Measurements from ENCODE around the gene RAB8B. TPM values are rescaled to one million over a fixed set of nuclear protein-coding genes. Genes with fewer than 3 reads are reported as not detected.

RAB8B gene
- total RNA-seq, 1 donor from 2014 or later, result 214 TPM

DNA sequence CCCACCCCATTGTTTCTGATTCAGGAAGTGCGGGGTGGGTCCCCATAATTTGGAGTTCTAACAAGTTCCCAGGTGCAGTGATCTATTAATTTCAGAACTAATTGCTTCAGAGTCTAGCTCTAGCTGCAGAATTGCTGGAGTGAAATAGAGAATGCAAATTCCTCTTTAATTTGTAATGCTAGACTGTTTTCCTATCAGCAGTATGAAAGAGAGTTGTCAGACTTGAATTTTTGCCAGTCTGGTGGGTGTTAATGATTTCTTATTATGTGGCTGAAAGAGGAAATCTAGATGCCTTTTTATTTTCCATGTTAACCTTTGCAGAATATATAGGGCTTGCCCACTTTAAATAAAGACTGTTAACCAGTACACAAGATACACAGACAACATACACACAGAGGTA is 111.7 kb downstream of the RAB8B start:
- Mint-ChIP-seq H3K9me3 (no peaks in the 10 kb centered on the region), H3K36me3 (ENCODE audit: low read depth) (peaks cover 9% of the 10 kb centered on the region), H3K4me1 (ENCODE audit: low read depth) (no peaks in the 10 kb centered on the region), H3K27me3 (ENCODE audit: low read depth) (no peaks in the 10 kb centered on the region), H3K4me3 (ENCODE audit: low read depth) (no peak overlapping the region), H3K27ac (no peak overlapping the region)
- DNase-seq (ENCODE audit: low spot score), result no peak
- intact Hi-C loops (cut with micrococcal nuclease), result no loop called here

DNA sequence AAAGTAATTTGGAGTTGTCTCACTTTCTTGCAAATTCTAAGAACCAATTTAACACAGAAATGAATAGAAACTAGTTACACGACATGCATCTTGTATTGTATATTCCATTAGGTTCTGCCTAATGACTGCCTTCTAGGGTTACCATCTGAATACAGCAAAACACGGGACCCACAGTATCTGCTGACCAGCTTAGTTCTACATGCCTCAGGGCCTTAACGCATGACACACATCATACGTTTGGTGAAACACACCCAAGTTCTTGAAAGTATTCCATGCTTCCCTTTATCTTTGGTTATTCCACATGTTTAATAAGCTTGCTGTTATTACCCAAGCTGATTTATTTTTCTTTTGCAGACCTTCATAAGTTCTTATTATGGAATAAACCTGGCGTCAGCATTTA is 115.9 kb downstream of the RAB8B start:
- Mint-ChIP-seq H3K9me3 (no peaks in the 10 kb centered on the region), H3K4me1 (ENCODE audit: low read depth) (no peaks in the 10 kb centered on the region), H3K27me3 (ENCODE audit: low read depth) (peaks cover under 1% of the 10 kb centered on the region), H3K27ac (no peak overlapping the region), H3K36me3 (ENCODE audit: low read depth) (peaks cover 10% of the 10 kb centered on the region), H3K4me3 (ENCODE audit: low read depth) (no peak overlapping the region)
- no peak for DNase-seq (ENCODE audit: low spot score)
- intact Hi-C loops (cut with micrococcal nuclease), result no loop called here

DNA sequence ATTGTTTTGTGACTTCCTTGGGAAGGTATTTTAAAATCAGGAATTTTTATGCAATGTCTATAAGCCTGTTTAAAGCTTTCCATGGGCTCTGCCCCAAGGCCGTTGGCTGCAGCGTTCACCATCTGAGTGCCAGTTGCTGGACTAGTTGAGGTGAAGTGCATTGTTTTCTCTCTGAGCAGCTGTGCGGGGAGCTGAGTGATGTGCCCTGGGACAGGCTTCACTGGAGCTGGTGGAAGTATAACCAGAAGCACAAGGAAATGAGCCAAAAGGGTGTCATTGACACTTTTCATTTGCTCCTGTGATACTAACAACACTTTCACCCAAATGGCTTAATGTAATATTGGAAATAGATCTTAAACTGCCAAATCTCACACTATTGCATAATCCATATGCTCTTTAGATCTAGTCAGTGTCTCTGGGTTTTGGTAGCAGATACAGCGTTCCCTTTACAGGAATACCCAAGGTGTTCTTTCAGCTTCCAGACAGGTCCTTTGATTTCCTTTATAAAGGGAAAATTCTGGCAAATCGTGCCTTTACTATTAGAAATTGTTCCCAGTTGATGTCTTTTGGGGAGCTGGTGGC is 117.2 kb downstream of the RAB8B start:
- Mint-ChIP-seq H3K27ac (no peak overlapping the region), H3K4me3 (ENCODE audit: low read depth) (no peak overlapping the region), H3K9me3 (no peaks in the 10 kb centered on the region), H3K4me1 (ENCODE audit: low read depth) (no peaks in the 10 kb centered on the region), H3K36me3 (ENCODE audit: low read depth) (peaks cover 10% of the 10 kb centered on the region), H3K27me3 (ENCODE audit: low read depth) (peaks cover 5% of the 10 kb centered on the region)
- intact Hi-C loops (cut with micrococcal nuclease), result no loop called here
- DNase-seq (ENCODE audit: low spot score), result no peak

DNA sequence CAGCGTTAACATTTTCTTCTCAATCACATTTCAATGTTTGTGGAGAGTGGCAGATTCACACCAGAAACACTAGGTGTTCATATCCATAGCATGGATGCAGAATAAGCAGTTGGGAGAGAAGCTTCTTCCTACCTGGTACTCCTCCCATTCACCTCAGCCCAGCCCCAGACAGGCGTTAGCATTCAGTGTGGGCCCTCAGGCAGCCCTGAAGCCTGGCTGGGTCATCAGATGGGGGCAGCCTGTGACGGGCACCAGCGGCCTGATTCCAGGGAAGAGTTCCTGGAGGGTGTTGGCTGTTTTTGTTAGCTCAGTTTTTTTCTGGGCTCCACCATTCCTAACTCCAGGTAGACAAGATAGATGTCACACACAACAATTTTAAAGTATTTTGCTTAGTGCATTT is 119.1 kb downstream of the RAB8B start:
- Mint-ChIP-seq H3K27ac (no peak overlapping the region), H3K4me1 (ENCODE audit: low read depth) (no peaks in the 10 kb centered on the region), H3K9me3 (no peaks in the 10 kb centered on the region), H3K4me3 (ENCODE audit: low read depth) (no peak overlapping the region), H3K36me3 (ENCODE audit: low read depth) (peaks cover 8% of the 10 kb centered on the region), H3K27me3 (ENCODE audit: low read depth) (peaks cover 9% of the 10 kb centered on the region)
- no peak for DNase-seq (ENCODE audit: low spot score)
- intact Hi-C loops (cut with micrococcal nuclease), result no loop called here

DNA sequence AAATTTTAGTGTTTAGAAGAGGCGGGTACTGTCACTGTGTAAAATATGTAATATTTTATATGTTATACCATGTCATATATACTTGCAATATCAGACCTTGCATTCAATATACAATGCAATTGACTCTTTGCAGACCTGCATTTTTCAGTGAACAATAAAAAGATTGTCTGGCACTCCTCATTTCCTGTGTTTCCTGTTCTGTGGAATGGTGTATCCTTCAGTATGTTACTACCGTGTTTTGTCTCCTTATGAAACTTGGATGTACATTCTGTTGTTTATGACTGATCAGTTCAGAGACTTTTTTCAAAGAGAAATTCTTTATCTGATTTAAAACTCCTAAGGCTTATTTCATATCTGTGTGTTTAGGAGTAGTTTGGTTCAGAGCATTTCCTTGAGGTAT is 119.5 kb downstream of the RAB8B start:
- Mint-ChIP-seq H3K9me3 (no peaks in the 10 kb centered on the region), H3K27me3 (ENCODE audit: low read depth) (peaks cover 9% of the 10 kb centered on the region), H3K4me3 (ENCODE audit: low read depth) (no peak overlapping the region), H3K27ac (no peak overlapping the region), H3K4me1 (ENCODE audit: low read depth) (no peaks in the 10 kb centered on the region), H3K36me3 (ENCODE audit: low read depth) (peaks cover 8% of the 10 kb centered on the region)
- intact Hi-C loops (cut with micrococcal nuclease), result no loop called here
- no peak for DNase-seq (ENCODE audit: low spot score)

DNA sequence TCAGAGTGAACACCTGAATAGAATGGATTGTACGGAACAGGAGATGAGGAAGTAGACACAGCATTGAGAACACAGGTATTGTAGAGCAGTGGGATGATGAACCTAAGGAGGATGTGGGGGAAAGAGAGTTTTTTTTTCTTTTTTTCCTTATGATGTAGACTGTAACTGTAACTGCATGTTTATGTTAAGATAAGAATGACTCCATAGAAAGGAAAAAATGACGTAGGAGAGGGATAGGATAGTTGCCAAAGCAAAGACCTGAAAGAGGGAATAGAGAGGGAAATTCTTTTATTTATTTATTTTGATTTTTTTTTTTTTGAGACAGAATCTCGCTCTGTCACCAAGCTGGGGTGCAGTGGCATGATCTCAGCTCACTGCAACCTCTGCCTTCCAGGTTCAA is 121.2 kb downstream of the RAB8B start:
- Mint-ChIP-seq H3K9me3 (no peaks in the 10 kb centered on the region), H3K27me3 (ENCODE audit: low read depth) (peaks cover 15% of the 10 kb centered on the region), H3K4me3 (ENCODE audit: low read depth) (no peak overlapping the region)

DNA sequence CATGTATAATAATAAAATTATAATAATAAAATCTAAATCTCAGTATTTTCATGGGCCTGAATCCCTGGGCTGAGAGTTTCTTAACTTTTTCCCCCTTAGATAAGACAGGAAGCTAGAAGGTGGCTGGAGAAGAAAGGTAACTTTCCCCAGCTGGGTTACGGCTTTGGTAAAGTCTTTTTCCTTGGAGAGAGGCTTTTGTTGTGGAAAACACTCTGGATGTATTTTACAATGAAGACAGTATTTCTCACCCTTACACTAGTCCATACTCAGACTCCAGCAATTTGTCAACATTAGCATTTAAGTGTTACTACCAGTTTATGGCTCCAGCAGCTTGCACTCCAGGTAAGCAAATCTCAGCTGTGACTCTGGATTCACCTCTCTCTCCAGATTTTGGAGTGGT is 122.9 kb downstream of the RAB8B start:
- intact Hi-C loops (cut with micrococcal nuclease), result no loop called here
- Mint-ChIP-seq H3K9me3 (no peaks in the 10 kb centered on the region), H3K27me3 (ENCODE audit: low read depth) (peaks cover 16% of the 10 kb centered on the region), H3K36me3 (ENCODE audit: low read depth) (no peaks in the 10 kb centered on the region), H3K4me1 (ENCODE audit: low read depth) (no peaks in the 10 kb centered on the region), H3K4me3 (ENCODE audit: low read depth) (no peak overlapping the region), H3K27ac (no peak overlapping the region)
- DNase-seq (ENCODE audit: low spot score), result no peak

More for the DNA sequence above, 121.2 kb downstream of the RAB8B start:
- DNase-seq (ENCODE audit: low spot score), result no peak
- peaks cover 8% of the 10 kb centered on the region for H3K36me3 Mint-ChIP-seq (ENCODE audit: low read depth)
- no peak overlapping the region for H3K27ac Mint-ChIP-seq
- intact Hi-C loops (cut with micrococcal nuclease), result no loop called here
- no peaks in the 10 kb centered on the region for H3K4me1 Mint-ChIP-seq (ENCODE audit: low read depth)

DNA sequence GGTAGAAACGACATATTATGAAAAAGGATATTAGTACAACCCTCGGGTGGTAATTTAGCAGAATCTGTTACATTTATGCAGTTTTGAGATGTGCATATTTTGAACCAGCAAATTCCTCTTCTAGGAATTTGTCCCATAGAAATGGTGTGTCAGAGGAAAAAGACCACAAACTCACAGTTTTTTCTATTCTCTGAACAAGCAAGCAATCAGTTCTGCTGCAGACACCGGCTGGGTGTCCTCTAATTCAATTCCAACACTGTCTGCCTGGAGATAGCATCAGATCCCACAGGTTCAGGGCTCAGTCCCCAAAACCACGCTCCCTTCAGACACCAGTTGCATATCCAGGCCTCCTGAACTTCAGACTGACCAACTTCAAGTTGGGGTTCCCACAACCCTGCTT is 124.4 kb downstream of the RAB8B start:
- H3K4me3 Mint-ChIP-seq (ENCODE audit: low read depth), result no peak overlapping the region
- no peak for DNase-seq (ENCODE audit: low spot score)
- peaks cover 19% of the 10 kb centered on the region for H3K27me3 Mint-ChIP-seq (ENCODE audit: low read depth)
- no peaks in the 10 kb centered on the region for H3K4me1 Mint-ChIP-seq (ENCODE audit: low read depth)
- H3K9me3 Mint-ChIP-seq, result no peaks in the 10 kb centered on the region
- H3K27ac Mint-ChIP-seq, result no peak overlapping the region
- intact Hi-C loops (cut with micrococcal nuclease), result no loop called here
- H3K36me3 Mint-ChIP-seq (ENCODE audit: low read depth), result no peaks in the 10 kb centered on the region

DNA sequence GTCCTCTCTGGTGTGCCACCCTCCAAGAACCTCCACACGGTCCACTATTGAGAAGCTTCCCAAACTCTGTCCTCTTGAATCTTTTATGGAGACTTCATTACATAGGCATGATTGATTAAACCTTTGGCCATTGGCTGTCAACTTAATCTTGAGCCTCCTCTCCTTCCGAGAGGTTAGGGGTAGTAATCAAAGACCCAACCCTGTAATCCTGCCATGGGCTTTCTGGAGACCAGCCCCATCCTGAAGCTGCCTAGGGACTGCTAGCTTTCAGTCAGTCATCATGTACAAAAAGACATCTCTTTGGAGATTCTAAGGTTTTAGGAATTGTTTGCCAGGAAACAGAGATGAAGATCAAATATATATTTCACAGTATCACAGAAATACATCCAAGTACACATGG is 125.0 kb downstream of the RAB8B start:
- Mint-ChIP-seq H3K4me3 (ENCODE audit: low read depth) (no peak overlapping the region), H3K4me1 (ENCODE audit: low read depth) (no peaks in the 10 kb centered on the region), H3K27ac (no peak overlapping the region), H3K27me3 (ENCODE audit: low read depth) (peaks cover 19% of the 10 kb centered on the region), H3K9me3 (no peaks in the 10 kb centered on the region), H3K36me3 (ENCODE audit: low read depth) (no peaks in the 10 kb centered on the region)
- intact Hi-C loops (cut with micrococcal nuclease), result no loop called here
- no peak for DNase-seq (ENCODE audit: low spot score)

Other genes starting within 250 kb of the RAB8B start
- gene TPM1, start 146.9 kb upstream of the RAB8B start, total RNA-seq, result 11.1 and 13.5 TPM in 2 replicates
- gene LACTB, start 67.7 kb upstream of the RAB8B start, total RNA-seq, result 23.6 and 23.8 TPM in 2 replicates
- gene RPS27L, start 32.1 kb upstream of the RAB8B start, total RNA-seq, result 164 and 167 TPM in 2 replicates
- 9.5 and 9.8 TPM in 2 replicates for gene APH1B, start 88.0 kb downstream of the RAB8B start, total RNA-seq
- gene CA12, start 192.2 kb downstream of the RAB8B start, total RNA-seq, result 0.46 TPM in 2 replicates